ENCODE data around the gene CALHM3. TPM values are rescaled to one million over a fixed set of nuclear protein-coding genes. Genes with fewer than 3 reads are reported as not detected.

Gene CALHM3
- total and polyA plus RNA-seq, 2 experiments from 2014 or later = 0.14 to 0.19 TPM

- TF ChIP-seq POLR2AphosphoS5 (IDR thresholded peaks at IDR 0.05; ENCODE audit: low read depth) (no peak), CTCF (conservative IDR thresholded peaks at IDR 0.05; ENCODE audit: low read depth in 2 of 2) (no peak)
Observed at GRCh38 chr10:103502849-103503660, 24.0 kb upstream of the CALHM3 start (continued).

- Mint-ChIP-seq H3K27me3 (ENCODE audit: insufficient read depth, low read depth, poor library complexity) (peaks cover 4% of the 10 kb centered on the region), H3K36me3 (ENCODE audit: low read depth) (no peaks in the 10 kb centered on the region), H3K4me1 (peaks cover 4% of the 10 kb centered on the region; the same call in 2 of the 3 replicates), H3K4me3 (no peak overlapping the region), H3K9me3 (no peaks in the 10 kb centered on the region; the same call in 2 of the 3 replicates), H3K27ac (no peak overlapping the region)
- DNase-seq (ENCODE audit: low spot score) (no peak), ATAC-seq (no peak)
- no peaks in the 10 kb centered on the region for H3K79me2 ChIP-seq (replicated peaks; ENCODE audit: insufficient read depth)
- no peaks in the 10 kb centered on the region for H3K36me3 ChIP-seq (ENCODE audit: insufficient read depth)
- TF ChIP-seq ZNF462 (CRISPR knock-in tag; IDR thresholded peaks at IDR 0.05) = no peak
- H3K9me2 ChIP-seq (ENCODE audit: insufficient read depth) = no peaks in the 10 kb centered on the region
- H2AFZ ChIP-seq = no peak overlapping the region
- no peaks in the 10 kb centered on the region for H3F3A ChIP-seq (replicated peaks; ENCODE audit: low read depth)
- no peak overlapping the region for H3K4me3 ChIP-seq
- H3K4me2 ChIP-seq = no peak overlapping the region
- H3K27me3 ChIP-seq (ENCODE audit: insufficient read depth) = peaks cover 13% of the 10 kb centered on the region
- no peaks in the 10 kb centered on the region for H4K20me1 ChIP-seq (replicated peaks; ENCODE audit: insufficient read depth)
- no peaks in the 10 kb centered on the region for H3K4me1 ChIP-seq (ENCODE audit: insufficient read depth)
- no peak overlapping the region for H3K27ac ChIP-seq (ENCODE audit: low read depth)
Observed at GRCh38 chr10:103501186-103501585, 22.1 kb upstream of the CALHM3 start.

Data from GM23338 (cell line).